ENCODE results near the gene PEX16. TPM values are rescaled to one million over a fixed set of nuclear protein-coding genes. Genes with fewer than 3 reads are reported as not detected.
A peak's percentile ranks its signal among the peaks of the same experiment; 100 is the strongest.

The PEX16 gene
- total and polyA plus RNA-seq, 2 of the 13 experiments (the other 11 are each of a cell fraction or from before 2014, with no cell fraction given), result 12.5 to 21.8 TPM

GRCh38 chr11:45922425-45923082, 4.9 kb upstream of the PEX16 start, which contains the start of gene LARGE2 (continued):
- TF ChIP-seq, protein P1, sequence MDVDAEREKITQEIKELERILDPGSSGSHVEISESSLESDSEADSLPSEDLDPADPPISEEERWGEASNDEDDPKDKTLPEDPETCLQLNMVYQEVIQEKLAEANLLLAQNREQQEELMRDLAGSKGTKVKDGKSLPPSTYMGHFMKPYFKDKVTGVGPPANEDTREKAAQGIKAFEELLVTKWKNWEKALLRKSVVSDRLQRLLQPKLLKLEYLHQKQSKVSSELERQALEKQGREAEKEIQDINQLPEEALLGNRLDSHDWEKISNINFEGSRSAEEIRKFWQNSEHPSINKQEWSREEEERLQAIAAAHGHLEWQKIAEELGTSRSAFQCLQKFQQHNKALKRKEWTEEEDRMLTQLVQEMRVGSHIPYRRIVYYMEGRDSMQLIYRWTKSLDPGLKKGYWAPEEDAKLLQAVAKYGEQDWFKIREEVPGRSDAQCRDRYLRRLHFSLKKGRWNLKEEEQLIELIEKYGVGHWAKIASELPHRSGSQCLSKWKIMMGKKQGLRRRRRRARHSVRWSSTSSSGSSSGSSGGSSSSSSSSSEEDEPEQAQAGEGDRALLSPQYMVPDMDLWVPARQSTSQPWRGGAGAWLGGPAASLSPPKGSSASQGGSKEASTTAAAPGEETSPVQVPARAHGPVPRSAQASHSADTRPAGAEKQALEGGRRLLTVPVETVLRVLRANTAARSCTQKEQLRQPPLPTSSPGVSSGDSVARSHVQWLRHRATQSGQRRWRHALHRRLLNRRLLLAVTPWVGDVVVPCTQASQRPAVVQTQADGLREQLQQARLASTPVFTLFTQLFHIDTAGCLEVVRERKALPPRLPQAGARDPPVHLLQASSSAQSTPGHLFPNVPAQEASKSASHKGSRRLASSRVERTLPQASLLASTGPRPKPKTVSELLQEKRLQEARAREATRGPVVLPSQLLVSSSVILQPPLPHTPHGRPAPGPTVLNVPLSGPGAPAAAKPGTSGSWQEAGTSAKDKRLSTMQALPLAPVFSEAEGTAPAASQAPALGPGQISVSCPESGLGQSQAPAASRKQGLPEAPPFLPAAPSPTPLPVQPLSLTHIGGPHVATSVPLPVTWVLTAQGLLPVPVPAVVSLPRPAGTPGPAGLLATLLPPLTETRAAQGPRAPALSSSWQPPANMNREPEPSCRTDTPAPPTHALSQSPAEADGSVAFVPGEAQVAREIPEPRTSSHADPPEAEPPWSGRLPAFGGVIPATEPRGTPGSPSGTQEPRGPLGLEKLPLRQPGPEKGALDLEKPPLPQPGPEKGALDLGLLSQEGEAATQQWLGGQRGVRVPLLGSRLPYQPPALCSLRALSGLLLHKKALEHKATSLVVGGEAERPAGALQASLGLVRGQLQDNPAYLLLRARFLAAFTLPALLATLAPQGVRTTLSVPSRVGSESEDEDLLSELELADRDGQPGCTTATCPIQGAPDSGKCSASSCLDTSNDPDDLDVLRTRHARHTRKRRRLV (CRISPR knock-in tag; IDR thresholded peaks at IDR 0.05), result no peak
- TF ChIP-seq ZNF562 (CRISPR knock-in tag; IDR thresholded peaks at IDR 0.05; ENCODE audit: borderline replicate concordance) (no peak), HDAC2 (CRISPR knock-in tag; IDR thresholded peaks at IDR 0.05) (no peak), TARDBP (CRISPR knock-in tag; IDR thresholded peaks at IDR 0.05) (no peak), ZNF30 (CRISPR knock-in tag; IDR thresholded peaks at IDR 0.05) (no peak), ZNF816 (CRISPR knock-in tag; IDR thresholded peaks at IDR 0.05; ENCODE audit: borderline replicate concordance) (no peak), ZNF142 (CRISPR knock-in tag; IDR thresholded peaks at IDR 0.05) (0 out of 2 replicates have a peak, but pooled peaks have one; percentile 3), ZNF556 (CRISPR knock-in tag; IDR thresholded peaks at IDR 0.05; ENCODE audit: borderline replicate concordance) (no peak), SP5 (CRISPR knock-in tag; IDR thresholded peaks at IDR 0.05; ENCODE audit: borderline replicate concordance, low read depth) (no peak)
- TF ChIP-seq, protein P2, sequence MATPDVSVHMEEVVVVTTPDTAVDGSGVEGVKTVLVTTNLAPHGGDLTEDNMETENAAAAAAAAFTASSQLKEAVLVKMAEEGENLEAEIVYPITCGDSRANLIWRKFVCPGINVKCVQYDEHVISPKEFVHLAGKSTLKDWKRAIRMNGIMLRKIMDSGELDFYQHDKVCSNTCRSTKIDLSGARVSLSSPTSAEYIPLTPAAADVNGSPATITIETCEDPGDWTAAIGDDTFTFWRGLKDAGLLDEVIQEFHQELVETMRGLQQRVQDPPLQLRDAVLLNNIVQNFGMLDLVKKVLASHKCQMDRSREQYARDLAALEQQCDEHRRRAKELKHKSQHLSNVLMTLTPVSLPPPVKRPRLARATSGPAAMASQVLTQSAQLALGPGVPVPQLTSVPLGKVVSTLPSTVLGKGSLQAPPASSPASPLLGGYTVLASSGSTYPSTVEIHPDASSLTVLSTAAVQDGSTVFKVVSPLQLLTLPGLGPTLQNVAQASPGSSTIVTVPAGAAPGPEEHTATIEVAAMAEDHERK (CRISPR knock-in tag; IDR thresholded peaks at IDR 0.05; ENCODE audit: low read depth), result no peak
- TF ChIP-seq, protein P3, sequence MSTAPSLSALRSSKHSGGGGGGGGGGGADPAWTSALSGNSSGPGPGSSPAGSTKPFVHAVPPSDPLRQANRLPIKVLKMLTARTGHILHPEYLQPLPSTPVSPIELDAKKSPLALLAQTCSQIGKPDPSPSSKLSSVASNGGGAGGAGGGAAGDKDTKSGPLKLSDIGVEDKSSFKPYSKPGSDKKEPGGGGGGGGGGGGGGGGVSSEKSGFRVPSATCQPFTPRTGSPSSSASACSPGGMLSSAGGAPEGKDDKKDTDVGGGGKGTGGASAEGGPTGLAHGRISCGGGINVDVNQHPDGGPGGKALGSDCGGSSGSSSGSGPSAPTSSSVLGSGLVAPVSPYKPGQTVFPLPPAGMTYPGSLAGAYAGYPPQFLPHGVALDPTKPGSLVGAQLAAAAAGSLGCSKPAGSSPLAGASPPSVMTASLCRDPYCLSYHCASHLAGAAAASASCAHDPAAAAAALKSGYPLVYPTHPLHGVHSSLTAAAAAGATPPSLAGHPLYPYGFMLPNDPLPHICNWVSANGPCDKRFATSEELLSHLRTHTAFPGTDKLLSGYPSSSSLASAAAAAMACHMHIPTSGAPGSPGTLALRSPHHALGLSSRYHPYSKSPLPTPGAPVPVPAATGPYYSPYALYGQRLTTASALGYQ (CRISPR knock-in tag; IDR thresholded peaks at IDR 0.05), result no peak; the same call in 1 of the 2 replicates
